Embryonic facial prominence (tissue), 1 donor: Measurements from ENCODE around the gene ADIPOR2.

Experiments
- DNase-seq: peaks from one replicate; pipeline ENCODE4 v3.0.0-alpha.2; 2016; ENCODE audit errors: extremely low spot score

Gene ADIPOR2

GRCh38 chr12:1799051-1799881 lies 108.4 kb downstream of the ADIPOR2 start:
- no peak for DNase-seq

GRCh38 chr12:1799882-1800400 lies 109.1 kb downstream of the ADIPOR2 start:
- no peak for DNase-seq

- no peak for DNase-seq
These were observed 109.8 kb downstream of the ADIPOR2 start for GRCh38 chr12:1800401-1801302.

- no peak for DNase-seq
These were observed 110.6 kb downstream of the ADIPOR2 start for GRCh38 chr12:1801303-1801975.

- no peak for DNase-seq
These were observed 112.9 kb downstream of the ADIPOR2 start for GRCh38 chr12:1803736-1804135.

GRCh38 chr12:1804545-1805332 lies 113.9 kb downstream of the ADIPOR2 start:
- peak; percentile 83 for DNase-seq

- DNase-seq: no peak
These were observed 114.7 kb downstream of the ADIPOR2 start for GRCh38 chr12:1805441-1806081.

GRCh38 chr12:1806301-1807086 lies 115.6 kb downstream of the ADIPOR2 start:
- DNase-seq: no peak

- DNase-seq: no peak
These were observed 116.4 kb downstream of the ADIPOR2 start for GRCh38 chr12:1807087-1807860.

- no peak for DNase-seq
These were observed 117.3 kb downstream of the ADIPOR2 start for GRCh38 chr12:1808036-1808797.

- no peak for DNase-seq
These were observed 118.1 kb downstream of the ADIPOR2 start for GRCh38 chr12:1808798-1809480.

GRCh38 chr12:1809591-1810190 lies 118.8 kb downstream of the ADIPOR2 start:
- no peak for DNase-seq

- DNase-seq: no peak
These were observed 119.5 kb downstream of the ADIPOR2 start for GRCh38 chr12:1810201-1810930.

- no peak for DNase-seq
These were observed 120.0 kb downstream of the ADIPOR2 start for GRCh38 chr12:1810931-1811280.

- DNase-seq: no peak
These were observed 120.5 kb downstream of the ADIPOR2 start for GRCh38 chr12:1811281-1811947.

- no peak for DNase-seq
These were observed 121.0 kb downstream of the ADIPOR2 start for GRCh38 chr12:1811948-1812291.
